ENCODE data around the gene CTSW. TPM values are rescaled to one million over a fixed set of nuclear protein-coding genes. Genes with fewer than 3 reads are reported as not detected.
A peak's percentile ranks its signal among the peaks of the same experiment; 100 is the strongest.

CTSW gene
- total RNA-seq, 2 donors from 2014 or later = not detected

GRCh38 chr11:65921033-65921555 lies 41.5 kb downstream of the CTSW start:
- no peaks in the 10 kb centered on the region for H3K4me1 Mint-ChIP-seq
- H3K27me3 Mint-ChIP-seq (ENCODE audit: insufficient read depth) = no peaks in the 10 kb centered on the region
- Histone ChIP-seq H3K36me3 (ENCODE audit: control insufficient read depth, insufficient read depth, low read length) (peaks cover 15% of the 10 kb centered on the region), H3K9ac (ENCODE audit: extremely low read depth, low read length, poor library complexity, severe bottlenecking) (no peak overlapping the region), H3K27ac (ENCODE audit: low read depth, low read length) (no peak overlapping the region), H3K4me1 (ENCODE audit: control insufficient read depth, insufficient read depth, low read length) (peaks cover 7% of the 10 kb centered on the region), H3K27me3 (ENCODE audit: control insufficient read depth, insufficient read depth, low read length, poor library complexity, severe bottlenecking) (no peaks in the 10 kb centered on the region), H3K9me3 (ENCODE audit: control insufficient read depth, low read length) (no peaks in the 10 kb centered on the region), H3K4me3 (ENCODE audit: low read length) (no peak overlapping the region)
- no peak for DNase-seq
- no peak for TF ChIP-seq CTCF (conservative IDR thresholded peaks at IDR 0.05)
- peak overlapping the region; percentile 79 for H3K4me3 Mint-ChIP-seq
- WGBS, 2 experiments (ENCODE audit: insufficient coverage in 1 of 2, insufficient read length in 1 of 2) = 94% methylated on average over 12 of the region's 12 CpGs; no CpG with 5 or more reads in 1 of the 2 experiments
- peaks cover 19% of the 10 kb centered on the region for H3K36me3 Mint-ChIP-seq (ENCODE audit: low read depth)
- no peaks in the 10 kb centered on the region for H3K9me3 Mint-ChIP-seq
- H3K27ac Mint-ChIP-seq = no peak overlapping the region

GRCh38 chr11:65921876-65922275 lies 42.2 kb downstream of the CTSW start:
- no peaks in the 10 kb centered on the region for H3K27me3 ChIP-seq (ENCODE audit: control insufficient read depth, insufficient read depth, low read length, poor library complexity, severe bottlenecking)
- no peak overlapping the region for H3K27ac ChIP-seq (ENCODE audit: low read depth, low read length)
- Mint-ChIP-seq H3K27ac (no peak overlapping the region), H3K36me3 (ENCODE audit: low read depth) (peaks cover 19% of the 10 kb centered on the region), H3K9me3 (no peaks in the 10 kb centered on the region), H3K4me3 (no peak overlapping the region), H3K27me3 (ENCODE audit: insufficient read depth) (no peaks in the 10 kb centered on the region), H3K4me1 (no peaks in the 10 kb centered on the region)
- no peak for TF ChIP-seq CTCF (conservative IDR thresholded peaks at IDR 0.05)
- DNase-seq = no peak
- H3K9ac ChIP-seq (ENCODE audit: extremely low read depth, low read length, poor library complexity, severe bottlenecking) = no peak overlapping the region
- H3K4me3 ChIP-seq (ENCODE audit: low read length) = no peak overlapping the region
- peaks cover 15% of the 10 kb centered on the region for H3K36me3 ChIP-seq (ENCODE audit: control insufficient read depth, insufficient read depth, low read length)
- peaks cover 7% of the 10 kb centered on the region for H3K4me1 ChIP-seq (ENCODE audit: control insufficient read depth, insufficient read depth, low read length)
- no peaks in the 10 kb centered on the region for H3K9me3 ChIP-seq (ENCODE audit: control insufficient read depth, low read length)
- WGBS, 2 experiments (ENCODE audit: insufficient coverage in 1 of 2, insufficient read length in 1 of 2) = 94 to 98% methylated on average over 8 to 10 of the region's 10 CpGs

- Histone ChIP-seq H3K4me3 (ENCODE audit: low read length) (no peak overlapping the region), H3K4me1 (ENCODE audit: control insufficient read depth, insufficient read depth, low read length) (peaks cover 6% of the 10 kb centered on the region), H3K27ac (ENCODE audit: low read depth, low read length) (no peak overlapping the region), H3K36me3 (ENCODE audit: control insufficient read depth, insufficient read depth, low read length) (peaks cover 8% of the 10 kb centered on the region), H3K9ac (ENCODE audit: extremely low read depth, low read length, poor library complexity, severe bottlenecking) (no peak overlapping the region), H3K9me3 (ENCODE audit: control insufficient read depth, low read length) (no peaks in the 10 kb centered on the region), H3K27me3 (ENCODE audit: control insufficient read depth, insufficient read depth, low read length, poor library complexity, severe bottlenecking) (no peaks in the 10 kb centered on the region)
- no peak overlapping the region for H3K27ac Mint-ChIP-seq
- H3K4me1 Mint-ChIP-seq = peaks cover 1% of the 10 kb centered on the region
- no peaks in the 10 kb centered on the region for H3K9me3 Mint-ChIP-seq
- no peaks in the 10 kb centered on the region for H3K27me3 Mint-ChIP-seq (ENCODE audit: insufficient read depth)
- H3K4me3 Mint-ChIP-seq = no peak overlapping the region
- H3K36me3 Mint-ChIP-seq (ENCODE audit: low read depth) = peaks cover 19% of the 10 kb centered on the region
- no peak for DNase-seq
- no peak for TF ChIP-seq CTCF (conservative IDR thresholded peaks at IDR 0.05)
- 98% methylated on average over 3 of the region's 3 CpGs; no CpG with 5 or more reads in 1 of the 2 experiments for WGBS, 2 experiments (ENCODE audit: insufficient coverage in 1 of 2, insufficient read length in 1 of 2)
Measured at GRCh38 chr11:65922565-65922964, 42.9 kb downstream of the CTSW start.
